Naive thymus-derived CD4-positive, alpha-beta T cell (primary cell): ENCODE results near the gene SHQ1. TPM values are rescaled to one million over a fixed set of nuclear protein-coding genes. Genes with fewer than 3 reads are reported as not detected.

Experiments used
- ATAC-seq: fragments of 150-1000 bp; cut with Tn5 transposase; 2 replicates; pipeline ENCODE4 v1.10.0; 2021; ENCODE audit warnings: mild to moderate bottlenecking, moderate library complexity
- CTCF ChIA-PET: fragments of 350-600 bp; sonication (Branson Sonifier 250); formaldehyde crosslinking; loops from one replicate; lab custom pipeline; 2021; ENCODE audit warnings: antibody characterized with exemption; lab: Charles Lee
- POLR2A ChIA-PET: fragments of 350-600 bp; sonication (Branson Sonifier 250); formaldehyde crosslinking; loops from one replicate; lab custom pipeline; 2021; ENCODE audit warnings: antibody characterized with exemption, inconsistent platforms; lab: Charles Lee
- DNase-seq, 9 donors: peaks; one replicate each; pipeline versions ENCODE4 v3.0.0 to v3.0.0-alpha.2; 2020 to 2022; ENCODE audit warnings: mixed read lengths in 1 of 9
- H3K27ac ChIP-seq: one replicate; pipeline ENCODE4 v1.7.0; 2013; ENCODE audit warnings: mild to moderate bottlenecking, low read depth, low read length, moderate library complexity
- H3K27me3 ChIP-seq, 2 donors: one replicate each; pipeline ENCODE4 v1.7.0; 2013; ENCODE audit warnings: low read length in 2 of 2, mild to moderate bottlenecking in 2 of 2, moderate library complexity in 2 of 2; ENCODE audit not compliant: control insufficient read depth in 2 of 2, insufficient read depth in 2 of 2
- H3K36me3 ChIP-seq, 3 experiments: 1 replicate in 2 of 3; 2 replicates in 1 of 3; pipeline ENCODE4 v1.7.0; 2013; ENCODE audit warnings: low read length in 3 of 3, mild to moderate bottlenecking in 3 of 3, moderate library complexity in 1 of 3; ENCODE audit not compliant: insufficient read depth in 3 of 3, control insufficient read depth in 2 of 3
- H3K4me1 ChIP-seq, 2 donors: one replicate each; pipeline ENCODE4 v1.7.0; 2013; ENCODE audit warnings: low read length in 2 of 2, mild to moderate bottlenecking in 2 of 2, moderate library complexity in 1 of 2; ENCODE audit not compliant: control insufficient read depth in 2 of 2, insufficient read depth in 2 of 2
- H3K4me3 ChIP-seq: 2 replicates; pipeline ENCODE4 v1.7.0; 2013; ENCODE audit warnings: mild to moderate bottlenecking, low read length
- H3K9me3 ChIP-seq, 3 experiments: 1 replicate in 2 of 3; 2 replicates in 1 of 3; pipeline ENCODE4 v1.7.0; 2013; ENCODE audit warnings: low read length in 3 of 3; ENCODE audit not compliant: control insufficient read depth in 2 of 3
- H3K27ac Mint-ChIP-seq, 9 donors: one replicate each; pipeline ENCODE4 v1.8.0; 2020 to 2022; ENCODE audit warnings: mixed read lengths in 9 of 9, mild to moderate bottlenecking in 8 of 9, moderate library complexity in 5 of 9, inconsistent platforms in 2 of 9
- H3K27me3 Mint-ChIP-seq, 5 donors: one replicate each; pipeline ENCODE4 v1.8.0; 2021 to 2022; ENCODE audit warnings: mixed read lengths in 5 of 5, mild to moderate bottlenecking in 1 of 5
- H3K36me3 Mint-ChIP-seq, 5 donors: one replicate each; pipeline ENCODE4 v1.8.0; 2020 to 2022; ENCODE audit warnings: mixed read lengths in 5 of 5, mild to moderate bottlenecking in 3 of 5, inconsistent platforms in 1 of 5
- H3K4me1 Mint-ChIP-seq, 7 donors: one replicate each; pipeline ENCODE4 v1.8.0; 2020 to 2022; ENCODE audit warnings: mixed read lengths in 7 of 7, mild to moderate bottlenecking in 3 of 7, inconsistent platforms in 1 of 7
- H3K4me3 Mint-ChIP-seq, 10 donors: one replicate each; pipeline ENCODE4 v1.8.0; 2020 to 2022; ENCODE audit warnings: mild to moderate bottlenecking in 10 of 10, mixed read lengths in 10 of 10, moderate library complexity in 6 of 10, inconsistent platforms in 2 of 10
- H3K9me3 Mint-ChIP-seq, 11 donors: one replicate each; pipeline ENCODE4 v1.8.0; 2020 to 2022; ENCODE audit warnings: mixed read lengths in 11 of 11, mild to moderate bottlenecking in 4 of 11, inconsistent platforms in 1 of 11, moderate library complexity in 1 of 11
- intact Hi-C, 2 donors: fragments of 100-400 bp; cut with micrococcal nuclease; formaldehyde crosslinking; loops; one replicate each; pipeline ENCODE4 v1.15.1; 2023
- polyA plus RNA-seq, 2 donors: library from polyadenylated mRNA; unstranded; fragments of 300-500 nt; fragmentation: Illumina TruSeq; gene quantifications; one replicate each; pipeline ENCODE4 v1.2.3, GENCODE V29; 2021
- total RNA-seq, 6 experiments: library from RNA in 5 of 6; stranded (reverse) in 5 of 6; gene quantifications; 1 replicate in 5 of 6; 2 replicates in 1 of 6; pipeline ENCODE4 v1.2.3 and lab custom pipeline; 2021 to 2026

SHQ1 gene
- 10 to 100 TPM; 14.1 to 34.3 (median 24.5) TPM for total RNA-seq
- 10 to 100 TPM; 20.3 to 28.6 TPM for polyA plus RNA-seq
- total RNA-seq (lab: John Stamatoyannopoulos, UW) = 17.1 reads per million, percentile 47 among the genes with 10 or more reads in this experiment

DNA sequence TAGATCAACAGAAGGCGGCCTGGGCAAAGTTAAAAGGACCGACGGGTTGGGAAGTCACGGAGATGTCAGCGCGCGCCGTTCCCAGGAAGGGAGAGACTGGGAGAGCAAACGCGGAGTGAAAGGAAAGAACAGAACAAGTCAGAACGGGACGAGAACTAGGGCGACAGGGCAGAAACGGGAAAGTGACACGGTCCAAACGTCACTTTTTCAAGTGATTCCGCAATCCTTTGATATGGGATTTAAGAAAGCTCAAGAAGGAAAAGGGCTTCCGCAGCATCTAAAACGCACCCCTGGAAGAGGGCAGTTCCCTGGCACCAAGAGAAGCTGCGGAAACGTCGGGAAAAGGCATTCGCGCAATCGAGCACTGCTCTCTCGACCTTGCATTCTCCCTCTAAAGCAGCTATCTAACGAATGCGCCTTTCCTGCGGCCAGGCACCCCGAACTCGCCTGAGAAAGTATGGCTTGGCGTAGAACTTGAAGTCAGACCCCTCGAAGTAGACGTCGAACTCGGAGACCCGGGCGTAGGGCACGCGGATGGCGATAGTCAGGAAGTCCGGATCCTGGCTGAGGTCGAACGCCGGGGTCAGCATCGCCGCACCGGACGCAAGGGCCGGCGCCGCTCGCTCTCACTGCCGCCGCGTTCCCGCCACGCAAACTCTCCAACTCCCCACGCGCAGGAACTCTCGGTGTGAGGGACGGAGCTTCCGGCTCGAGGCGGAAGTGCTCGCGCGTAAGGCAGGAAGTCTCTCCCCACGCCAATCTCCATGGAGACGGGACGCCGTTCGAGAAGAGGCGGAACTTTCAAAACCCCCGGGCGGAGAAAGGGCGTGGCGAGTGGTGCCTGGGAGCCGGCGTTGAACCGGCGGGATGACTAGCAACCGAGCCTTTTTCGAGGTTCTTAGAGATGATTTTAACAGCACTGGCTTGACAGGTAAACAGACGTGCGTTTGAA, at the start of gene SHQ1:
Gene SHQ1, minus strand, starts transcription at position 695 of the 952 bp plus-strand sequence. Its CDS starts 105 bp downstream, at position 590.
- peaks cover 34 to 67% (median 51%) of the 10 kb centered on the region in 7 donors for H3K4me1 Mint-ChIP-seq
- H3K4me3 ChIP-seq = peak within 1 kb of the TSS; percentile 92
- ATAC-seq (peak; percentile 96), DNase-seq (peak; percentile 87 to 94 (median 92))
- peaks cover 0 to 10% (median 0%) of the 10 kb centered on the region in 3 experiments for H3K36me3 ChIP-seq
- intact Hi-C loops = loop anchor here (1.0 to 5.0 kb wide), 11 partner anchors 26 to 1125 kb away; partner anchors contain the start of genes RYBP (in 2 of the 2), EIF4E3 (in 1 of the 2) and PPP4R2 (in 1 of the 2)
- ChIA-PET CTCF (interaction anchor here (0.7 to 2.3 kb wide), 3 partner anchors 18 to 209 kb away, joined by 3 to 6 read pairs (median 4); no protein-coding TSS in a partner anchor), POLR2A (interaction anchor here (0.6 to 1.5 kb wide), 4 partner anchors 27 to 1120 kb away, joined by 3 read pairs; no protein-coding TSS in a partner anchor)
- no peaks in the 10 kb centered on the region for H3K9me3 ChIP-seq
- H3K27ac Mint-ChIP-seq = peak within 1 kb of the TSS; percentile 80 to 92 (median 89)
- peaks cover 14 to 16% of the 10 kb centered on the region in 2 donors for H3K4me1 ChIP-seq
- H3K9me3 Mint-ChIP-seq = no peaks in the 10 kb centered on the region
- H3K27me3 ChIP-seq = no peaks in the 10 kb centered on the region
- H3K27me3 Mint-ChIP-seq = peaks cover 0 to 7% (median 0%) of the 10 kb centered on the region in 5 donors
- peak within 1 kb of the TSS; percentile 71 for H3K27ac ChIP-seq
- peaks cover 0 to 10% (median 3%) of the 10 kb centered on the region in 5 donors for H3K36me3 Mint-ChIP-seq
- H3K4me3 Mint-ChIP-seq = peak within 1 kb of the TSS; percentile 93 to 100 (median 98)

- peaks cover 0 to 4% (median 4%) of the 10 kb centered on the region in 5 donors for H3K36me3 Mint-ChIP-seq
- peaks cover 14 to 36% (median 32%) of the 10 kb centered on the region in 5 donors for H3K27me3 Mint-ChIP-seq
- ChIA-PET CTCF (no interaction called here), POLR2A (no interaction called here)
- Histone ChIP-seq H3K27me3 (no peaks in the 10 kb centered on the region), H3K36me3 (no peaks in the 10 kb centered on the region), H3K27ac (no peak overlapping the region), H3K4me1 (no peaks in the 10 kb centered on the region), H3K9me3 (no peaks in the 10 kb centered on the region), H3K4me3 (no peak overlapping the region)
- ATAC-seq (no peak), DNase-seq (no peak)
- no peak overlapping the region for H3K4me3 Mint-ChIP-seq
- H3K9me3 Mint-ChIP-seq = peaks cover 0 to 2% (median 0%) of the 10 kb centered on the region in 11 donors
- intact Hi-C loops = no loop called here
- H3K27ac Mint-ChIP-seq = no peak overlapping the region
- peaks cover 0 to 7% (median 0%) of the 10 kb centered on the region in 7 donors for H3K4me1 Mint-ChIP-seq
These were observed 49.4 kb upstream of the SHQ1 start for GRCh38 chr3:72897758-72898007.

DNA sequence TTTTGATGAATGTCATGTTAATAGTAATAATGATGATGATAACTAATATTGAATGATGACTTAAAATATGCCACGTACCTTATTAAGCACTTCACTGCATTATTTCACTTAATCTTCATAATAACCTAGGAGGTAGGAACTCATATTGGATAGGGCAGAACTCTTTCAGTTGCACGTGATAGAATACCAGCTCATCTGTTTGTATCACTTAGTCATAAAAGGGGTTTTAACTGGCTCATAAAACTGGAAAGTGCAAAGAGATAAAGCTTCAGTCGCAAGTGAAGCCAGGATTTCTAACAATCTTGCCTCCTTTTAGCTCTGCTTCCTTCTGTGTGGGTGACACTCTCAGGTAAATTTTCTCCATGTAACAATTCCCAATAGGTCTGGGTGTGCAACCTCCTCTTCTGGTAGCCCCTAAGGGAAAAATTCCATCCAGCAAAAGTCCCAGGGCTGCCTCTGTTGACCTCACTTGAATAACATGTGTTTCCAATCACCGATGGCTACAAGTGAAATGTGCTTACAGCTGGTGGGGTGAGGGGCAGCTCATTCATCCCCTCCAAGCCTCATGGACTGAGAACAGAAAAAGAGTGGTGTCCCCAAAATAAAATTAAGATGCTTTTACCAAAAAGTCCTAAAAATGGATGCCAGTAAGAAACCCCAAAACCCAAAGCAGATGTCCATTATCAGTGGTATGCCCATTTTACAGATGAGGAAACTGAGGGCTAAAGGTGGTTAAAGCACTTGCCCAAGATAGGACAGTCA, 48.9 kb upstream of the SHQ1 start:
- H3K4me3 ChIP-seq = no peak overlapping the region
- no peaks in the 10 kb centered on the region for H3K4me1 ChIP-seq
- Mint-ChIP-seq H3K36me3 (peaks cover 0 to 4% (median 4%) of the 10 kb centered on the region in 5 donors), H3K27me3 (peaks cover 19 to 39% (median 36%) of the 10 kb centered on the region in 5 donors), H3K27ac (no peak overlapping the region), H3K4me3 (no peak overlapping the region), H3K4me1 (peaks cover 0 to 8% (median 0%) of the 10 kb centered on the region in 7 donors), H3K9me3 (peaks cover 0 to under 1% (median 0%) of the 10 kb centered on the region in 11 donors)
- ATAC-seq (no peak), DNase-seq (no peak)
- no peaks in the 10 kb centered on the region for H3K9me3 ChIP-seq
- ChIA-PET CTCF (no interaction called here), POLR2A (no interaction called here)
- H3K27ac ChIP-seq = no peak overlapping the region
- intact Hi-C loops = no loop called here
- no peaks in the 10 kb centered on the region for H3K36me3 ChIP-seq
- H3K27me3 ChIP-seq = no peaks in the 10 kb centered on the region

DNA sequence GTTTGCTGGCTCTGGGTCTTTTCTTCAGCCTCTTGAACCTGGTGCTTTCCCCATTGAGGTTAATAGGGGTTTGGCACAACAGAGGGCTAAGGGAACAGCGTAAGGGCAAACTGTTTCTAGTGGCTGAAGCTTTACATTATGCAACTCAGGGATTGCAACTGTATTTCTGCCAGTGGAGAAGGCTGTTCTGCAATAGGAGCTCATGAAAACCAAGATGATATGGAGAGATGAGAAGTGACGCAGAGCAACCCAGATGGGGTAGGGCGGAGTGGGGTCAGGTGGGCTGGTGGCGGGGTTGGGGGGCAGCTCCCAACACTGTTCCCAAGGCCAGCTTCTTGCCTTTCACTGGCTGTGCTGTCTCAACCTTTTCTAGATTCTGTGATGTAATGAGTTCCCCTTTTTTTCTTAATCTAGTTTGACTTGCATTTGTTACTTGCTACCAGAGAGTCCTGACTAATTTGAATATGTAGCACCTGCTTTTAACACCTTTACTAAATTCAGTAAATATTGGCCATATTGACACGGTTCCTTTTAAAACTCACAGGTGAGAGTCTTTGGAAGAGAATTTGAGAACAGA, 46.8 kb upstream of the SHQ1 start:
- no peak overlapping the region for H3K27ac ChIP-seq
- no peak overlapping the region for H3K4me3 Mint-ChIP-seq
- no peak overlapping the region for H3K4me3 ChIP-seq
- H3K27me3 ChIP-seq = peaks cover 0 to 3% of the 10 kb centered on the region in 2 donors
- ATAC-seq (no peak), DNase-seq (no peak)
- H3K27ac Mint-ChIP-seq = no peak overlapping the region
- peaks cover 25 to 50% (median 49%) of the 10 kb centered on the region in 5 donors for H3K27me3 Mint-ChIP-seq
- CTCF ChIA-PET = no interaction called here
- intact Hi-C loops = no loop called here
- no peaks in the 10 kb centered on the region for H3K9me3 Mint-ChIP-seq
- no peaks in the 10 kb centered on the region for H3K36me3 ChIP-seq
- H3K9me3 ChIP-seq = no peaks in the 10 kb centered on the region
- peaks cover 0 to 8% (median 0%) of the 10 kb centered on the region in 7 donors for H3K4me1 Mint-ChIP-seq
- H3K36me3 Mint-ChIP-seq = no peaks in the 10 kb centered on the region
- H3K4me1 ChIP-seq = no peaks in the 10 kb centered on the region
- POLR2A ChIA-PET = no interaction called here

DNA sequence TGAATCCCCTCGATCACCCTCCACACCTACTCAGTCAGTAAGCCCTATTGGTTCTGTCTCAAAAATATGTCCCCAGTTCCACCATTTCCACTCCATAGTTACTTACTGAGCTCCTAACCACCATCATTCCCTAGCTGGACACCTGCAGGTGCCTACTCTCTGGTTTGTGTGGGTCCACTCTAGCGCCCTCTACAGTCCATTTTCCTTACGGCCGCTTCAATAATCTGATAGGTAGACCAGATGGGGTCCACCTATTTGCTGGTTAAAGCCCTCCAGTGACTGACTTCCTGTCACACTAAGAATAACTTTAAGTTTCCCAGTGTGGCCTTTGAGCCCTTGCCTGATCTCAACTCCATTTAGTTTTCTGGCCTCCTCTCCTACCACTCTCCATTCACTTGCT, 44.6 kb upstream of the SHQ1 start:
- no peak overlapping the region for H3K4me3 Mint-ChIP-seq
- Histone ChIP-seq H3K4me1 (no peaks in the 10 kb centered on the region), H3K36me3 (no peaks in the 10 kb centered on the region), H3K27ac (no peak overlapping the region), H3K9me3 (no peaks in the 10 kb centered on the region), H3K27me3 (peaks cover 0 to 3% of the 10 kb centered on the region in 2 donors), H3K4me3 (no peak overlapping the region)
- ChIA-PET CTCF (interaction anchor here (0.6 kb wide), 1 partner anchor 499 kb away, joined by 3 read pairs; no protein-coding TSS in a partner anchor), POLR2A (no interaction called here)
- no peaks in the 10 kb centered on the region for H3K36me3 Mint-ChIP-seq
- no peak for DNase-seq
- peaks cover 42 to 66% (median 55%) of the 10 kb centered on the region in 5 donors for H3K27me3 Mint-ChIP-seq
- peaks cover 0 to 16% (median 6%) of the 10 kb centered on the region in 7 donors for H3K4me1 Mint-ChIP-seq
- H3K9me3 Mint-ChIP-seq = peaks cover 0 to 2% (median 0%) of the 10 kb centered on the region in 11 donors
- ATAC-seq = no peak
- H3K27ac Mint-ChIP-seq = no peak overlapping the region
- intact Hi-C loops = no loop called here
